GM23338 (cell line): ENCODE measurements around the gene APOL5. TPM values are rescaled to one million over a fixed set of nuclear protein-coding genes. Genes with fewer than 3 reads are reported as not detected.

Source experiments
- ATAC-seq: fragments of 200-7000 bp; cut with Tn5 transposase; 3 replicates; pipeline ENCODE4 v1.9.1; 2020
- DNase-seq: peaks from one replicate; pipeline ENCODE4 v3.0.0-alpha.2; 2015; ENCODE audit warnings: low spot score
- H2AFZ ChIP-seq: fragments of 200-600 bp; sonication (generic); 2 replicates; pipeline ENCODE4 v1.8.0; 2016; ENCODE audit warnings: antibody characterized with exemption, mild to moderate bottlenecking, moderate library complexity
- H3F3A ChIP-seq: fragments of 200-600 bp; sonication (generic); replicated peaks from 2 replicates; pipeline ENCODE4 v1.8.0; 2017; ENCODE audit warnings: antibody characterized with exemption, mixed run types, low read depth
- H3K27ac ChIP-seq: fragments of 200-600 bp; sonication (generic); 2 replicates; pipeline ENCODE4 v1.6.1; 2016; ENCODE audit warnings: low read depth
- H3K27me3 ChIP-seq: fragments of 200-600 bp; sonication (generic); 2 replicates; pipeline ENCODE4 v1.8.0; 2016; ENCODE audit warnings: mild to moderate bottlenecking, mixed run types, moderate library complexity; ENCODE audit not compliant: insufficient read depth
- H3K36me3 ChIP-seq: fragments of 200-600 bp; sonication (generic); 2 replicates; pipeline ENCODE4 v1.8.0; 2016; ENCODE audit warnings: mild to moderate bottlenecking; ENCODE audit not compliant: insufficient read depth
- H3K4me1 ChIP-seq: fragments of 200-600 bp; sonication (generic); 2 replicates; pipeline ENCODE4 v1.8.0; 2016; ENCODE audit warnings: mild to moderate bottlenecking, moderate library complexity; ENCODE audit not compliant: insufficient read depth
- H3K4me2 ChIP-seq: fragments of 200-600 bp; sonication (generic); 2 replicates; pipeline ENCODE4 v1.7.1; 2017; ENCODE audit warnings: mixed run types
- H3K4me3 ChIP-seq: fragments of 200-600 bp; sonication (generic); 2 replicates; pipeline ENCODE4 v1.6.1; 2016; ENCODE audit warnings: mixed run types
- H3K79me2 ChIP-seq: fragments of 200-600 bp; sonication (generic); replicated peaks from 2 replicates; pipeline ENCODE4 v1.8.0; 2017; ENCODE audit warnings: mild to moderate bottlenecking; ENCODE audit not compliant: insufficient read depth
- H3K9me2 ChIP-seq: fragments of 200-600 bp; sonication (generic); 2 replicates; pipeline ENCODE4 v1.8.0; 2017; ENCODE audit not compliant: insufficient read depth
- H4K20me1 ChIP-seq: fragments of 200-600 bp; sonication (generic); replicated peaks from 2 replicates; pipeline ENCODE4 v1.8.0; 2017; ENCODE audit warnings: mild to moderate bottlenecking; ENCODE audit not compliant: insufficient read depth
- H3K27ac Mint-ChIP-seq: 2 replicates; pipeline ENCODE4 v1.8.0; 2020; ENCODE audit warnings: inconsistent platforms, mild to moderate bottlenecking, moderate library complexity, mixed read lengths
- H3K27me3 Mint-ChIP-seq: 3 replicates; pipeline ENCODE4 v1.8.0; 2022; ENCODE audit warnings: low read depth, mild to moderate bottlenecking, moderate library complexity, mixed read lengths, inconsistent platforms; ENCODE audit not compliant: insufficient read depth, poor library complexity
- H3K36me3 Mint-ChIP-seq: 3 replicates; pipeline ENCODE4 v1.8.0; 2021; ENCODE audit warnings: low read depth, mild to moderate bottlenecking, inconsistent platforms, moderate library complexity, mixed read lengths
- H3K4me1 Mint-ChIP-seq: 3 replicates; pipeline ENCODE4 v1.8.0; 2020; ENCODE audit warnings: mild to moderate bottlenecking, inconsistent platforms, mixed read lengths
- H3K4me3 Mint-ChIP-seq: 3 replicates; pipeline ENCODE4 v1.8.0; 2021; ENCODE audit warnings: moderate library complexity, mild to moderate bottlenecking, inconsistent platforms, mixed read lengths
- H3K9me3 Mint-ChIP-seq: 3 replicates; pipeline ENCODE4 v1.8.0; 2020; ENCODE audit warnings: moderate library complexity, mild to moderate bottlenecking, inconsistent platforms, mixed read lengths
- CREB1 ChIP-seq: fragments of 250-450 bp; sonication (Bioruptor Pico); IDR thresholded peaks from 2 replicates; pipeline ENCODE4 v1.5.0; 2020; ENCODE audit warnings: low read depth, mild to moderate bottlenecking, moderate library complexity
- EZH2 ChIP-seq: fragments of 200-600 bp; sonication (generic); IDR thresholded peaks from one replicate; pipeline ENCODE4 v1.8.0; 2017; ENCODE audit warnings: antibody characterized with exemption, mild to moderate bottlenecking, low read depth; ENCODE audit not compliant: unreplicated experiment
- EZH2phosphoT487 ChIP-seq: fragments of 200-600 bp; sonication (generic); IDR thresholded peaks from one replicate; pipeline ENCODE4 v1.8.1; 2018; ENCODE audit warnings: antibody characterized with exemption; ENCODE audit not compliant: unreplicated experiment
- JUNB ChIP-seq: IDR thresholded peaks from one replicate; pipeline ENCODE4 v1.6.1; 2016; ENCODE audit warnings: antibody characterized with exemption; ENCODE audit not compliant: unreplicated experiment
- NANOG ChIP-seq: IDR thresholded peaks from 2 replicates; pipeline ENCODE4 v1.6.1; 2016; ENCODE audit warnings: antibody characterized with exemption, borderline replicate concordance
- POLR2AphosphoS5 ChIP-seq: IDR thresholded peaks from 2 replicates; pipeline ENCODE4 v1.6.1; 2016; ENCODE audit warnings: antibody characterized with exemption, low read depth
- STAT1 ChIP-seq: IDR thresholded peaks from one replicate; pipeline ENCODE4 v1.6.1; 2016; ENCODE audit warnings: antibody characterized with exemption; ENCODE audit not compliant: unreplicated experiment
- ZNF114 ChIP-seq: fragments of 250-450 bp; sonication (Bioruptor Pico); IDR thresholded peaks from 2 replicates; pipeline ENCODE4 v1.5.0; 2020; ENCODE audit warnings: mild to moderate bottlenecking, moderate library complexity
- ZNF331 ChIP-seq: fragments of 250-450 bp; sonication (Bioruptor Pico); IDR thresholded peaks from 2 replicates; pipeline ENCODE4 v1.5.0; 2020; ENCODE audit warnings: low read depth, mild to moderate bottlenecking, moderate library complexity
- polyA plus RNA-seq: library from polyadenylated mRNA; unstranded; fragments of >200 nt; fragmentation: Nextera tagmentation; extraction: Ambion mirVana; gene quantifications from 2 replicates; pipeline ENCODE4 v1.2.1, GENCODE V29; 2016
- total RNA-seq: library from RNA; depleted of rRNA; stranded (reverse); fragments of >200 nt; shearing (Covaris generic); gene quantifications from 2 replicates; pipeline ENCODE4 v1.2.3, GENCODE V29; 2014
- TF ChIP-seq, protein P1 (sequence below): IDR thresholded peaks from one replicate; pipeline ENCODE4 v1.6.1; 2018; ENCODE audit warnings: antibody characterized with exemption; ENCODE audit not compliant: unreplicated experiment
- TF ChIP-seq, protein P2 (sequence below), 2 experiments: fragments of 200-600 bp in 1 of 2; sonication (generic) in 1 of 2; conservative IDR thresholded peaks; 2 replicates each; pipeline versions ENCODE4 v1.5.1 to v1.6.1; 2016 to 2017; ENCODE audit warnings: antibody characterized with exemption in 2 of 2, low read depth in 2 of 2, mild to moderate bottlenecking in 2 of 2, moderate library complexity in 1 of 2
- TF ChIP-seq, protein P3 (sequence below): IDR thresholded peaks from 2 replicates; pipeline ENCODE4 v1.6.1; 2016; ENCODE audit warnings: antibody characterized with exemption
- TF ChIP-seq, protein P4 (sequence below): fragments of 250-450 bp; sonication (Bioruptor Pico); IDR thresholded peaks from 2 replicates; pipeline ENCODE4 v1.5.0; 2020; ENCODE audit warnings: mild to moderate bottlenecking, moderate library complexity

The APOL5 gene
- total and polyA plus RNA-seq, 2 experiments from 2014 or later, result not detected

DNA sequence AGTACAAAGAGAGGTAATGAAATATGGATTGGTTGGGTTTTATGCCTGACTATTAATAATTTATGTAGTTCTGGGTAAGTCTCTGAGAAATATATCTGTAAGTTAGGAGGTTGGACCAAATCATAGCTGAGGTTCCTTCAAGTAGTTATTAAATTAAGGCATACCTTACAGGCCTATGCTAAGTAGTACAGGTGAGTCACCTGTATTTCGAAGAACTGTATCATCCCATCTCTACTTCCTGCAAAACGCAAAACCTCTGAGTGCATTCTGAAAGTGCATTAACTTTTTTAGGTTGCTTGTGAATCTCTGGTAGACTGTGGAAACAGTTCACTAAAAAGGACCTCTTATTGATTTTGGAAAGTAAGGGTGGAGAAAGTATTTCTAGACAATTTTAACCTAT, 37.1 kb downstream of the APOL5 start:
- Histone ChIP-seq H3K27me3 (no peaks in the 10 kb centered on the region), H3K9me2 (no peaks in the 10 kb centered on the region), H2AFZ (no peak overlapping the region), H3F3A (no peaks in the 10 kb centered on the region), H3K4me2 (no peak overlapping the region), H3K4me1 (peaks cover 38% of the 10 kb centered on the region), H3K36me3 (no peaks in the 10 kb centered on the region; the same call in 1 of the 2 replicates), H3K4me3 (no peak overlapping the region), H4K20me1 (no peaks in the 10 kb centered on the region), H3K79me2 (no peaks in the 10 kb centered on the region), H3K27ac (no peak overlapping the region)
- Mint-ChIP-seq H3K4me1 (peaks cover 36% of the 10 kb centered on the region), H3K27me3 (peaks cover 1% of the 10 kb centered on the region), H3K36me3 (peaks cover 14% of the 10 kb centered on the region), H3K9me3 (no peaks in the 10 kb centered on the region), H3K4me3 (no peak overlapping the region), H3K27ac (no peak overlapping the region)
- DNase-seq (no peak), ATAC-seq (no peak)
- TF ChIP-seq, protein P1, sequence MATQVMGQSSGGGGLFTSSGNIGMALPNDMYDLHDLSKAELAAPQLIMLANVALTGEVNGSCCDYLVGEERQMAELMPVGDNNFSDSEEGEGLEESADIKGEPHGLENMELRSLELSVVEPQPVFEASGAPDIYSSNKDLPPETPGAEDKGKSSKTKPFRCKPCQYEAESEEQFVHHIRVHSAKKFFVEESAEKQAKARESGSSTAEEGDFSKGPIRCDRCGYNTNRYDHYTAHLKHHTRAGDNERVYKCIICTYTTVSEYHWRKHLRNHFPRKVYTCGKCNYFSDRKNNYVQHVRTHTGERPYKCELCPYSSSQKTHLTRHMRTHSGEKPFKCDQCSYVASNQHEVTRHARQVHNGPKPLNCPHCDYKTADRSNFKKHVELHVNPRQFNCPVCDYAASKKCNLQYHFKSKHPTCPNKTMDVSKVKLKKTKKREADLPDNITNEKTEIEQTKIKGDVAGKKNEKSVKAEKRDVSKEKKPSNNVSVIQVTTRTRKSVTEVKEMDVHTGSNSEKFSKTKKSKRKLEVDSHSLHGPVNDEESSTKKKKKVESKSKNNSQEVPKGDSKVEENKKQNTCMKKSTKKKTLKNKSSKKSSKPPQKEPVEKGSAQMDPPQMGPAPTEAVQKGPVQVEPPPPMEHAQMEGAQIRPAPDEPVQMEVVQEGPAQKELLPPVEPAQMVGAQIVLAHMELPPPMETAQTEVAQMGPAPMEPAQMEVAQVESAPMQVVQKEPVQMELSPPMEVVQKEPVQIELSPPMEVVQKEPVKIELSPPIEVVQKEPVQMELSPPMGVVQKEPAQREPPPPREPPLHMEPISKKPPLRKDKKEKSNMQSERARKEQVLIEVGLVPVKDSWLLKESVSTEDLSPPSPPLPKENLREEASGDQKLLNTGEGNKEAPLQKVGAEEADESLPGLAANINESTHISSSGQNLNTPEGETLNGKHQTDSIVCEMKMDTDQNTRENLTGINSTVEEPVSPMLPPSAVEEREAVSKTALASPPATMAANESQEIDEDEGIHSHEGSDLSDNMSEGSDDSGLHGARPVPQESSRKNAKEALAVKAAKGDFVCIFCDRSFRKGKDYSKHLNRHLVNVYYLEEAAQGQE, result no peak
- TF ChIP-seq ZNF331 (CRISPR knock-in tag) (no peak), EZH2phosphoT487 (no peak), JUNB (no peak), CREB1 (CRISPR knock-in tag) (no peak), STAT1 (no peak), EZH2 (no peak), ZNF114 (CRISPR knock-in tag) (no peak), POLR2AphosphoS5 (no peak), NANOG (no peak)
- TF ChIP-seq, protein P2, sequence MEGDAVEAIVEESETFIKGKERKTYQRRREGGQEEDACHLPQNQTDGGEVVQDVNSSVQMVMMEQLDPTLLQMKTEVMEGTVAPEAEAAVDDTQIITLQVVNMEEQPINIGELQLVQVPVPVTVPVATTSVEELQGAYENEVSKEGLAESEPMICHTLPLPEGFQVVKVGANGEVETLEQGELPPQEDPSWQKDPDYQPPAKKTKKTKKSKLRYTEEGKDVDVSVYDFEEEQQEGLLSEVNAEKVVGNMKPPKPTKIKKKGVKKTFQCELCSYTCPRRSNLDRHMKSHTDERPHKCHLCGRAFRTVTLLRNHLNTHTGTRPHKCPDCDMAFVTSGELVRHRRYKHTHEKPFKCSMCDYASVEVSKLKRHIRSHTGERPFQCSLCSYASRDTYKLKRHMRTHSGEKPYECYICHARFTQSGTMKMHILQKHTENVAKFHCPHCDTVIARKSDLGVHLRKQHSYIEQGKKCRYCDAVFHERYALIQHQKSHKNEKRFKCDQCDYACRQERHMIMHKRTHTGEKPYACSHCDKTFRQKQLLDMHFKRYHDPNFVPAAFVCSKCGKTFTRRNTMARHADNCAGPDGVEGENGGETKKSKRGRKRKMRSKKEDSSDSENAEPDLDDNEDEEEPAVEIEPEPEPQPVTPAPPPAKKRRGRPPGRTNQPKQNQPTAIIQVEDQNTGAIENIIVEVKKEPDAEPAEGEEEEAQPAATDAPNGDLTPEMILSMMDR (conservative IDR thresholded peaks at IDR 0.05; ENCODE audit: low read depth in 2 of 2), result no peak
- TF ChIP-seq, protein P3, sequence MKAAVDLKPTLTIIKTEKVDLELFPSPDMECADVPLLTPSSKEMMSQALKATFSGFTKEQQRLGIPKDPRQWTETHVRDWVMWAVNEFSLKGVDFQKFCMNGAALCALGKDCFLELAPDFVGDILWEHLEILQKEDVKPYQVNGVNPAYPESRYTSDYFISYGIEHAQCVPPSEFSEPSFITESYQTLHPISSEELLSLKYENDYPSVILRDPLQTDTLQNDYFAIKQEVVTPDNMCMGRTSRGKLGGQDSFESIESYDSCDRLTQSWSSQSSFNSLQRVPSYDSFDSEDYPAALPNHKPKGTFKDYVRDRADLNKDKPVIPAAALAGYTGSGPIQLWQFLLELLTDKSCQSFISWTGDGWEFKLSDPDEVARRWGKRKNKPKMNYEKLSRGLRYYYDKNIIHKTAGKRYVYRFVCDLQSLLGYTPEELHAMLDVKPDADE, result no peak
- TF ChIP-seq, protein P4, sequence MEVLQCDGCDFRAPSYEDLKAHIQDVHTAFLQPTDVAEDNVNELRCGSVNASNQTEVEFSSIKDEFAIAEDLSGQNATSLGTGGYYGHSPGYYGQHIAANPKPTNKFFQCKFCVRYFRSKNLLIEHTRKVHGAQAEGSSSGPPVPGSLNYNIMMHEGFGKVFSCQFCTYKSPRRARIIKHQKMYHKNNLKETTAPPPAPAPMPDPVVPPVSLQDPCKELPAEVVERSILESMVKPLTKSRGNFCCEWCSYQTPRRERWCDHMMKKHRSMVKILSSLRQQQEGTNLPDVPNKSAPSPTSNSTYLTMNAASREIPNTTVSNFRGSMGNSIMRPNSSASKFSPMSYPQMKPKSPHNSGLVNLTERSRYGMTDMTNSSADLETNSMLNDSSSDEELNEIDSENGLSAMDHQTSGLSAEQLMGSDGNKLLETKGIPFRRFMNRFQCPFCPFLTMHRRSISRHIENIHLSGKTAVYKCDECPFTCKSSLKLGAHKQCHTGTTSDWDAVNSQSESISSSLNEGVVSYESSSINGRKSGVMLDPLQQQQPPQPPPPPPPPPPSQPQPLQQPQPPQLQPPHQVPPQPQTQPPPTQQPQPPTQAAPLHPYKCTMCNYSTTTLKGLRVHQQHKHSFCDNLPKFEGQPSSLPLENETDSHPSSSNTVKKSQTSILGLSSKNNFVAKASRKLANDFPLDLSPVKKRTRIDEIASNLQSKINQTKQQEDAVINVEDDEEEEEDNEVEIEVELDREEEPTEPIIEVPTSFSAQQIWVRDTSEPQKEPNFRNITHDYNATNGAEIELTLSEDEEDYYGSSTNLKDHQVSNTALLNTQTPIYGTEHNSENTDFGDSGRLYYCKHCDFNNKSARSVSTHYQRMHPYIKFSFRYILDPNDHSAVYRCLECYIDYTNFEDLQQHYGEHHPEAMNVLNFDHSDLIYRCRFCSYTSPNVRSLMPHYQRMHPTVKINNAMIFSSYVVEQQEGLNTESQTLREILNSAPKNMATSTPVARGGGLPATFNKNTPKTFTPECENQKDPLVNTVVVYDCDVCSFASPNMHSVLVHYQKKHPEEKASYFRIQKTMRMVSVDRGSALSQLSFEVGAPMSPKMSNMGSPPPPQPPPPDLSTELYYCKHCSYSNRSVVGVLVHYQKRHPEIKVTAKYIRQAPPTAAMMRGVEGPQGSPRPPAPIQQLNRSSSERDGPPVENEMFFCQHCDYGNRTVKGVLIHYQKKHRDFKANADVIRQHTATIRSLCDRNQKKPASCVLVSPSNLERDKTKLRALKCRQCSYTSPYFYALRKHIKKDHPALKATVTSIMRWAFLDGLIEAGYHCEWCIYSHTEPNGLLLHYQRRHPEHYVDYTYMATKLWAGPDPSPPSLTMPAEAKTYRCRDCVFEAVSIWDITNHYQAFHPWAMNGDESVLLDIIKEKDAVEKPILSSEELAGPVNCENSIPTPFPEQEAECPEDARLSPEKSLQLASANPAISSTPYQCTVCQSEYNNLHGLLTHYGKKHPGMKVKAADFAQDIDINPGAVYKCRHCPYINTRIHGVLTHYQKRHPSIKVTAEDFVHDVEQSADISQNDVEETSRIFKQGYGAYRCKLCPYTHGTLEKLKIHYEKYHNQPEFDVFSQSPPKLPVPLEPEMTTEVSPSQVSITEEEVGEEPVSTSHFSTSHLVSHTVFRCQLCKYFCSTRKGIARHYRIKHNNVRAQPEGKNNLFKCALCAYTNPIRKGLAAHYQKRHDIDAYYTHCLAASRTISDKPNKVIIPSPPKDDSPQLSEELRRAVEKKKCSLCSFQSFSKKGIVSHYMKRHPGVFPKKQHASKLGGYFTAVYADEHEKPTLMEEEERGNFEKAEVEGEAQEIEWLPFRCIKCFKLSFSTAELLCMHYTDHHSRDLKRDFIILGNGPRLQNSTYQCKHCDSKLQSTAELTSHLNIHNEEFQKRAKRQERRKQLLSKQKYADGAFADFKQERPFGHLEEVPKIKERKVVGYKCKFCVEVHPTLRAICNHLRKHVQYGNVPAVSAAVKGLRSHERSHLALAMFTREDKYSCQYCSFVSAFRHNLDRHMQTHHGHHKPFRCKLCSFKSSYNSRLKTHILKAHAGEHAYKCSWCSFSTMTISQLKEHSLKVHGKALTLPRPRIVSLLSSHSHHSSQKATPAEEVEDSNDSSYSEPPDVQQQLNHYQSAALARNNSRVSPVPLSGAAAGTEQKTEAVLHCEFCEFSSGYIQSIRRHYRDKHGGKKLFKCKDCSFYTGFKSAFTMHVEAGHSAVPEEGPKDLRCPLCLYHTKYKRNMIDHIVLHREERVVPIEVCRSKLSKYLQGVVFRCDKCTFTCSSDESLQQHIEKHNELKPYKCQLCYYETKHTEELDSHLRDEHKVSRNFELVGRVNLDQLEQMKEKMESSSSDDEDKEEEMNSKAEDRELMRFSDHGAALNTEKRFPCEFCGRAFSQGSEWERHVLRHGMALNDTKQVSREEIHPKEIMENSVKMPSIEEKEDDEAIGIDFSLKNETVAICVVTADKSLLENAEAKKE (CRISPR knock-in tag), result no peak
